H1 (cell line): ENCODE results near the gene TRIM56. TPM values are rescaled to one million over a fixed set of nuclear protein-coding genes. Genes with fewer than 3 reads are reported as not detected.
A peak's percentile ranks its signal among the peaks of the same experiment; 100 is the strongest.
"Not testable (repeated sequence)": the region's sequence is repeated elsewhere in the genome, so short reads cannot be mapped to it uniquely, and the experiment has no call there.

ENCODE experiments used
- CTCF ChIA-PET: fragments of 300-600 bp; sonication (Branson Sonifier 250); formaldehyde crosslinking; loops from one replicate; lab custom pipeline; 2021; ENCODE audit not compliant: partially characterized antibody; lab: Charles Lee
- POLR2A ChIA-PET: fragments of 300-600 bp; sonication (Branson Sonifier 250); formaldehyde crosslinking; loops from one replicate; lab custom pipeline; 2021; ENCODE audit warnings: inconsistent platforms; ENCODE audit not compliant: partially characterized antibody; lab: Charles Lee
- DNase-seq, 2 experiments: peaks; one replicate each; pipeline versions ENCODE4 v3.0.0 to v3.0.0-alpha.2; 2010 to 2022; ENCODE audit warnings: low spot score in 2 of 2, low read depth in 1 of 2, mixed read lengths in 1 of 2
- FAIRE-seq: peaks from 2 replicates; lab custom pipeline; 2011; peaks lifted over from hg19 to GRCh38; lab: Jason Lieb, UNC
- H2AFZ ChIP-seq: 2 replicates; pipeline ENCODE4 v1.8.1; 2012; ENCODE audit warnings: low read length, inconsistent platforms
- H2AK5ac ChIP-seq: 2 replicates; pipeline ENCODE4 v1.6.1; 2013; ENCODE audit warnings: low read depth, low read length
- H2BK120ac ChIP-seq: replicated peaks from 2 replicates; pipeline ENCODE3; 2013; ENCODE audit warnings: low read depth, low read length, inconsistent platforms
- H2BK12ac ChIP-seq: 2 replicates; pipeline ENCODE4 v1.6.1; 2013; ENCODE audit warnings: low read depth, low read length
- H2BK15ac ChIP-seq: 2 replicates; pipeline ENCODE4 v1.6.1; 2013; ENCODE audit warnings: low read length
- H2BK20ac ChIP-seq: 2 replicates; pipeline ENCODE4 v1.6.1; 2013; ENCODE audit warnings: low read length
- H2BK5ac ChIP-seq: 2 replicates; pipeline ENCODE4 v1.6.1; 2013; ENCODE audit warnings: low read depth, low read length
- H3K14ac ChIP-seq: 2 replicates; pipeline ENCODE4 v1.6.1; 2013; ENCODE audit warnings: inconsistent platforms; ENCODE audit not compliant: insufficient read length
- H3K18ac ChIP-seq: 2 replicates; pipeline ENCODE4 v1.6.1; 2013; ENCODE audit warnings: low read length; ENCODE audit errors: extremely low read depth
- H3K23ac ChIP-seq: 2 replicates; pipeline ENCODE4 v1.6.1; 2013; ENCODE audit warnings: inconsistent platforms; ENCODE audit not compliant: insufficient read length
- H3K23me2 ChIP-seq: 2 replicates; pipeline ENCODE4 v1.6.1; 2013; ENCODE audit warnings: low read depth, low read length
- H3K27ac ChIP-seq: 2 replicates; pipeline ENCODE4 v1.6.1; 2011; ENCODE audit warnings: low read depth, low read length, inconsistent platforms
- H3K27me3 ChIP-seq, 4 experiments: replicated peaks in 1 of 4; 1 replicate in 1 of 4; 2 replicates in 3 of 4; pipeline versions ENCODE4 v1.6.1 to v1.8.1; 2011 to 2013; ENCODE audit warnings: low read length in 3 of 4, mild to moderate bottlenecking in 3 of 4, inconsistent platforms in 2 of 4, mixed read lengths in 2 of 4, moderate library complexity in 1 of 4; ENCODE audit not compliant: control insufficient read depth in 3 of 4, insufficient read depth in 3 of 4; ENCODE audit errors: extremely low read depth in 1 of 4
- H3K36me3 ChIP-seq, 4 experiments: 2 replicates each; pipeline versions ENCODE4 v1.6.1 to v1.8.1; 2011 to 2013; ENCODE audit warnings: mild to moderate bottlenecking in 4 of 4, low read length in 3 of 4, moderate library complexity in 2 of 4, control low read depth in 1 of 4, inconsistent platforms in 1 of 4; ENCODE audit not compliant: insufficient read depth in 4 of 4, control insufficient read depth in 2 of 4
- H3K4ac ChIP-seq: replicated peaks from 2 replicates; pipeline ENCODE3; 2013; ENCODE audit warnings: low read length, low read depth, mixed read lengths, inconsistent platforms; ENCODE audit not compliant: insufficient read length
- H3K4me1 ChIP-seq, 4 experiments: replicated peaks in 1 of 4; 1 replicate in 1 of 4; 2 replicates in 3 of 4; pipeline versions ENCODE4 v1.6.1 to v1.8.1; 2011 to 2013; ENCODE audit warnings: low read length in 3 of 4, inconsistent platforms in 2 of 4, mixed read lengths in 1 of 4; ENCODE audit not compliant: insufficient read depth in 4 of 4, control insufficient read depth in 3 of 4
- H3K4me2 ChIP-seq, 2 experiments: 2 replicates each; pipeline versions ENCODE4 v1.6.1 to v1.8.1; 2011 to 2013; ENCODE audit warnings: low read depth in 2 of 2, low read length in 2 of 2, control low read depth in 1 of 2, inconsistent platforms in 1 of 2, mild to moderate bottlenecking in 1 of 2; ENCODE audit not compliant: insufficient read depth in 1 of 2
- H3K4me3 ChIP-seq, 4 experiments: fragments of 200-600, 300-600 bp in 1 of 4; sonication (generic), shearing (Covaris generic), sonication (Bioruptor Twin) in 1 of 4; 2 replicates each; pipeline versions ENCODE4 v1.5.1 to v1.8.1; 2011 to 2016; ENCODE audit warnings: low read length in 4 of 4, low read depth in 3 of 4, control low read depth in 2 of 4, inconsistent platforms in 2 of 4, mild to moderate bottlenecking in 2 of 4, mixed read lengths in 1 of 4, moderate library complexity in 1 of 4; ENCODE audit not compliant: insufficient read depth in 2 of 4; ENCODE audit errors: extremely low read depth in 1 of 4
- H3K56ac ChIP-seq: replicated peaks from 2 replicates; pipeline ENCODE3; 2013; ENCODE audit warnings: low read depth, mild to moderate bottlenecking, mixed read lengths, low read length, inconsistent platforms; ENCODE audit not compliant: insufficient read length
- H3K79me1 ChIP-seq: 2 replicates; pipeline ENCODE4 v1.6.1; 2013; ENCODE audit warnings: low read depth, low read length, control low read depth
- H3K79me2 ChIP-seq, 2 experiments: 2 replicates each; pipeline versions ENCODE4 v1.6.1 to v1.8.1; 2012 to 2013; ENCODE audit warnings: low read length in 2 of 2, mild to moderate bottlenecking in 2 of 2, inconsistent platforms in 1 of 2; ENCODE audit not compliant: insufficient read depth in 2 of 2, control insufficient read depth in 1 of 2
- H3K9ac ChIP-seq, 4 experiments: replicated peaks in 1 of 4; 1 replicate in 1 of 4; 2 replicates in 3 of 4; pipeline versions ENCODE4 v1.6.1 to v1.8.1; 2011 to 2013; ENCODE audit warnings: low read depth in 3 of 4, low read length in 3 of 4, control low read depth in 2 of 4, mild to moderate bottlenecking in 2 of 4, moderate library complexity in 2 of 4, inconsistent platforms in 1 of 4; ENCODE audit errors: extremely low read depth in 1 of 4
- H3K9me3 ChIP-seq, 2 experiments: 2 replicates each; pipeline versions ENCODE4 v1.6.1 to v1.8.1; 2012 to 2013; ENCODE audit warnings: mild to moderate bottlenecking in 2 of 2, moderate library complexity in 2 of 2, control low read depth in 1 of 2, inconsistent platforms in 1 of 2, low read depth in 1 of 2, low read length in 1 of 2, mixed read lengths in 1 of 2; ENCODE audit not compliant: insufficient read depth in 2 of 2
- H4K20me1 ChIP-seq, 2 experiments: replicated peaks in 1 of 2; 2 replicates each; pipeline versions ENCODE3 to v1.8.1; 2011 to 2013; ENCODE audit warnings: inconsistent platforms in 2 of 2, low read length in 2 of 2, mild to moderate bottlenecking in 1 of 2; ENCODE audit not compliant: insufficient read depth in 2 of 2, control insufficient read depth in 1 of 2
- H4K5ac ChIP-seq: 2 replicates; pipeline ENCODE4 v1.6.1; 2013; ENCODE audit warnings: low read length, low read depth, mixed read lengths, inconsistent platforms; ENCODE audit not compliant: insufficient read length
- H4K8ac ChIP-seq: 2 replicates; pipeline ENCODE4 v1.8.0; 2013; ENCODE audit warnings: mild to moderate bottlenecking, moderate library complexity, low read length, inconsistent platforms; ENCODE audit not compliant: insufficient read depth; ENCODE audit errors: extremely low read depth
- H4K91ac ChIP-seq: replicated peaks from 2 replicates; pipeline ENCODE3; 2013; ENCODE audit warnings: low read length, mixed read lengths, inconsistent platforms; ENCODE audit not compliant: insufficient read length
- WGBS, 2 experiments: shearing (Covaris generic) in 1 of 2; methylation state at CpG; one replicate each; pipeline versions ENCODE4 v1.1.6 to v1.1.7; 2013 to 2015; ENCODE audit warnings: low lambda C conversion rate in 2 of 2, mixed read lengths in 2 of 2, inconsistent platforms in 1 of 2, low coverage in 1 of 2, missing lambda C conversion rate in 1 of 2; ENCODE audit not compliant: insufficient replicate concordance in 2 of 2, insufficient coverage in 1 of 2, insufficient read length in 1 of 2; ENCODE audit errors: extremely low coverage in 1 of 2, missing lambda C conversion rate in 1 of 2; 5-methylcytosine and 5-hydroxymethylcytosine counted together
- polyA plus RNA-seq, 7 experiments: library from polyadenylated mRNA; depleted of rRNA in 3 of 7; stranded (reverse) in 5 of 7; unstranded in 2 of 7; fragments of >200 nt in 5 of 7; fragments of 200-250 nt in 2 of 7; gene quantifications; 1 replicate in 5 of 7; 2 replicates in 1 of 7; 4 replicates in 1 of 7; pipeline versions ENCODE4 v1.2.1 to v1.2.3, GENCODE V29; 2011 to 2013; ENCODE audit warnings: missing spikeins in 2 of 7, mixed read lengths in 2 of 7
- total RNA-seq: library from RNA; stranded (reverse); fragmentation: NEBNext Ultra II Directional; extraction: Animal tissue kit (Norgen Biotek cat#: 25700); gene quantifications from 2 replicates; pipeline ENCODE4 v1.2.1, GENCODE V29; 2021

Gene TRIM56
- total and polyA plus RNA-seq, 2 of the 8 experiments (the other 6 are each of a cell fraction or from before 2014, with no cell fraction given) = 2.0 to 17.5 TPM

DNA sequence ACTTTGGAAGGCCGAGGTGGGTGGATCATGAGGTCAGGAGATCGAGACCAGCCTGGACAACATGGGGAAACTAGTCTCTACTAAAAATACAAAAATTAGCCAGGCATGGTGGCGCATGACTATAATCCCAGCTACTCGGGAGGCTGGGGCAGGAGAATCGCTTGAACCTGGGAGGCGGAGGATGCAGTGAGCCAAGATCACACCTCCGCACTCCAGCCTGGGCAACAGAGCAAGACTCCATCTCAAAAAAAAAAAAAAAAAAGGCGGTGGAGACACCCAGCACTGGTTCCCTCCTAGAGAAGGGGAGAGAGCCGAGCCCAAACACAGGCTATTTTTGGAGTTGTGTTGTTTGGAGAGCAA is 36.3 kb downstream of the TRIM56 start:
- H2BK12ac ChIP-seq = peak overlapping the region; percentile 90; the same call in 1 of the 2 replicates
- 0 out of 8 replicates have a peak overlapping the region, but pooled peaks of 1 of the 4 experiments have one; percentile 10 for H3K4me3 ChIP-seq
- not testable (repeated sequence) for H2BK20ac ChIP-seq, DNase-seq, H3K14ac ChIP-seq, H2BK15ac ChIP-seq, H2AK5ac ChIP-seq, H3K79me1 ChIP-seq, H3K36me3 ChIP-seq, H4K20me1 ChIP-seq, H3K23ac ChIP-seq, H3K9ac ChIP-seq, H3K79me2 ChIP-seq, H2BK120ac ChIP-seq, H3K4me2 ChIP-seq, H3K9me3 ChIP-seq, H3K27me3 ChIP-seq, H3K23me2 ChIP-seq, H3K56ac ChIP-seq, FAIRE-seq, H4K5ac ChIP-seq, H3K4ac ChIP-seq
- 0 out of 2 replicates have a peak overlapping the region, but pooled peaks have one; percentile 22 for H3K27ac ChIP-seq
- peak overlapping the region; percentile 4; the same call in 1 of the 2 replicates for H3K18ac ChIP-seq
- 93% methylated on average over 7 of the region's 9 CpGs; no CpG with 5 or more reads in 1 of the 2 experiments for WGBS, 2 experiments
- peak overlapping the region; percentile 88; the same call in 1 of the 2 replicates for H2BK5ac ChIP-seq
- ChIA-PET CTCF (interaction anchor here (0.7 to 8.3 kb wide), 2 partner anchors 16 to 102 kb away, joined by 3 to 80 read pairs; partner anchors contain the start of gene MUC17), POLR2A (interaction anchor here (0.7 to 2.1 kb wide), 6 partner anchors 12 to 123 kb away, joined by 3 to 8 read pairs (median 4); partner anchors contain the start of genes FIS1 and TRIM56)
- 0 out of 2 replicates have a peak overlapping the region, but pooled peaks have one; percentile 39 for H4K8ac ChIP-seq
- H4K91ac ChIP-seq = peak overlapping the region; percentile 68
- 0 out of 2 replicates have a peak overlapping the region, but pooled peaks have one; percentile 80 for H2AFZ ChIP-seq
- H3K4me1 ChIP-seq = peaks cover 4 to 14% (median 8%) of the 10 kb centered on the region in 4 experiments
